Skeletal muscle tissue (tissue), 4 donors: ENCODE results near the gene ELP2. TPM values are rescaled to one million over a fixed set of nuclear protein-coding genes. Genes with fewer than 3 reads are reported as not detected.
"Not testable (repeated sequence)": the region's sequence is repeated elsewhere in the genome, so short reads cannot be mapped to it uniquely, and the experiment has no call there.

Source experiments
- H3K27ac ChIP-seq: one replicate; pipeline ENCODE4 v1.7.0; 2013; ENCODE audit warnings: mild to moderate bottlenecking, low read depth, low read length, inconsistent platforms
- H3K27me3 ChIP-seq, 3 donors: one replicate each; pipeline ENCODE4 v1.7.0; 2013; ENCODE audit warnings: low read length in 3 of 3; ENCODE audit not compliant: control insufficient read depth in 3 of 3, insufficient read depth in 3 of 3
- H3K36me3 ChIP-seq, 3 donors: one replicate each; pipeline ENCODE4 v1.7.0; 2013; ENCODE audit warnings: low read length in 3 of 3; ENCODE audit not compliant: control insufficient read depth in 3 of 3, insufficient read depth in 3 of 3
- H3K4me1 ChIP-seq, 3 donors: one replicate each; pipeline ENCODE4 v1.7.0; 2013; ENCODE audit warnings: low read length in 3 of 3, mild to moderate bottlenecking in 3 of 3; ENCODE audit not compliant: control insufficient read depth in 3 of 3, insufficient read depth in 3 of 3
- H3K4me3 ChIP-seq, 3 donors: one replicate each; pipeline ENCODE4 v1.7.0; 2013; ENCODE audit warnings: low read length in 3 of 3
- H3K9ac ChIP-seq, 3 donors: one replicate each; pipeline ENCODE4 v1.7.0; 2013; ENCODE audit warnings: low read length in 3 of 3, mild to moderate bottlenecking in 3 of 3, moderate library complexity in 2 of 3, low read depth in 1 of 3
- H3K9me3 ChIP-seq, 3 donors: one replicate each; pipeline ENCODE4 v1.7.0; 2013; ENCODE audit warnings: low read length in 3 of 3; ENCODE audit not compliant: control insufficient read depth in 3 of 3
- total RNA-seq: library from RNA; depleted of rRNA; stranded (reverse); fragments of >200 nt; gene quantifications from one replicate; pipeline ENCODE4 v1.2.3, GENCODE V29; 2014
- donor health status: Osteomylitis.

ELP2 gene
- total RNA-seq, 1 donor from 2014 or later = 156 TPM

DNA sequence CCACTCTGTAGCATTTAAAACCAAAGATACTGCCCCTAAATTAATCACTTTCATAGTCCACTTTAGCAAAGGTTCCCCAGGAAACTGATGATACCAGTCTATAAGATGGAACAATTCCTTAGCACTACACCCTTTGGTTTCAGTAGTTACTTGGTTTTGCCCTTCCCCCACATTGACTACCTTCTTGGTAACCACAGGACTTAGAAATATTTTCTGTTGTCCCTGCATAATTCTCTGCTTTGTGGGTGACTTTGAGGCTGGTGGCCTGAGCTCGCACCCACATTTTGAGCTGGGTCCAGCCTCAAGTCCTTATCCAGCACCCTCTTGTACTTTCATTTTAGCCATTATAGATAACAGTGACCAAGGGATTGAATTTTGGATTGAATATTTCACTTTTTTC lies 23.1 kb downstream of the ELP2 start:
- Histone ChIP-seq H3K36me3 (peaks cover 21 to 63% (median 53%) of the 10 kb centered on the region in 3 donors), H3K4me3 (no peak overlapping the region), H3K27ac (no peak overlapping the region), H3K4me1 (no peaks in the 10 kb centered on the region), H3K9ac (no peak overlapping the region), H3K9me3 (no peaks in the 10 kb centered on the region), H3K27me3 (no peaks in the 10 kb centered on the region)

DNA sequence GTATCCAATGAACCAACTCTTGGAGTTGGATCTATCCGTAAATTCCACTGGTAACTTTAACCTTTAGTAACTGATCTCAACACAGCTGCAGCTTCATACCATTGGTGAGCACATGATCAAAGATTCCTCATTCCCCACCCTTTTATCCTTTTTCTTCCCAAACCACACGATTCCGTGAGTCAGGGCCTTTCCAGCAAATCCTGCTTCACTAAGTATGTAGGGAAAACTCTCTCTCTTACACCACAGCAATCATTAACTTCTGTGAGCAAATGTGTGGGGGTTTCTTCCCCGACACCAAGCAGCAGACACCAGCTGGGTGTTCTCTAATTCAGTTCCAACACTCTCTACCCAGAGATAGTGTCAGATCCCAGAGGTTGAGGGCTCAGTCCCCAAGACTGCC lies 23.5 kb downstream of the ELP2 start:
- Histone ChIP-seq H3K9ac (no peak overlapping the region), H3K27me3 (no peaks in the 10 kb centered on the region), H3K27ac (no peak overlapping the region), H3K4me1 (no peaks in the 10 kb centered on the region), H3K4me3 (no peak overlapping the region), H3K9me3 (no peaks in the 10 kb centered on the region), H3K36me3 (peaks cover 20 to 64% (median 54%) of the 10 kb centered on the region in 3 donors)

DNA sequence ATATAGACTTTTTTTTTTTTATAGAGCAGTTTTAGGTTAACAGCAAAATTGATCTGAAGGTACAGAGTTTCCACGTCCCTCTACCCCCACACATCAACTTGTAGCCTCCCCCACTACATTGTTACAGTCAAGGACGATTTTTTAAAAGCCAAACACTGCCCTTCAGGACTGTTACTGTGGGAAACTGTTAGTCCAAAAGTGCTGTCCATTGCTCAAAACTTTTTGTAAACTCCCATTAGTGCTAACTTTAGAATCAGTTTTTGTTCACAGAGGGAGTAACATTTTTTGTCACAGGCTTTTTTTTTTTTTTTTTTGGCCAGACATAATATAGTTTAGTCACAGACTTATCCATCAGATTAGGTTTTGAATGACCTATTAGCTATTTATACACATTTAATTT lies 24.1 kb downstream of the ELP2 start:
- Histone ChIP-seq H3K27me3 (no peaks in the 10 kb centered on the region), H3K9ac (no peak overlapping the region)

DNA sequence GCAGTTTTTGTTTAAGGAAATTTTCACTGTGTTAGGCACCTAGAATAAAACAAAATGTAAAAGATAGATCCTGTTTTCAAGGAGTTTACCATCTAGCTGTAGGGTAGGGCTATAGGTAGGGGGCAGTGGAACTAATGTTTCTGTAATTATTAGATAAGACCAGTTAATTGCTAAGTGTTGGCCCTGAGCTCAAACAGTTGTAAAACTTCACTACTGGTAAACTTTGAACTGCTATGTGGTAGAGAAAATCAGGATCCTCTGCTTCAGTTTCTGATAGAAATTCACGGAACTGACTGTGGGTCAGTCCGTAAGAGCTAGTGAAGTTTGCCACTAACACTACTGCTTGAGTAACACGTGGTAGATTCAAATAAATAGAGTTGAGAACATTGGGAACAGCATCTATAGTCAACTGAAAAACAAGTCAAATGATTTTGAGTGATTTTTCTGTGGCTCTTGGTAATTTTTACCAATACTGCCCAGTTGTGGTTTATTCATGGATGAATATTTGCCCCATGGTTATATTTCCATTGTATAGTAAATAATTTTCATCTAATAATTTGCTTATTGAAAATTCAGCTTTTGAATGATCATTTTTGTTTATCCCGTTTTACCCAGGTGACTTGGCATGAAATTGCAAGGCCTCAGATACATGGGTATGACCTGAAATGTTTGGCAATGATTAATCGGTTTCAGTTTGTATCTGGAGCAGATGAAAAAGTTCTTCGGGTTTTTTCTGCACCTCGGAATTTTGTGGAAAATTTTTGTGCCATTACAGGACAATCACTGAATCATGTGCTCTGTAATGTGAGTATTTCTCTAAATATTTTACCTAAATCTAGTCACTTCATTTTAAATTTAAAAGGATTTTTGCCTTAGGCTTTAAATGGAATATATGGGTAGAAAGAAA lies 26.4 kb downstream of the ELP2 start:
- H3K27me3 ChIP-seq = no peaks in the 10 kb centered on the region
- H3K9me3 ChIP-seq = no peaks in the 10 kb centered on the region
- no peak overlapping the region for H3K27ac ChIP-seq
- H3K9ac ChIP-seq = no peak overlapping the region
- no peak overlapping the region for H3K4me3 ChIP-seq
- no peaks in the 10 kb centered on the region for H3K4me1 ChIP-seq
- peaks cover 15 to 64% (median 63%) of the 10 kb centered on the region in 3 donors for H3K36me3 ChIP-seq

More for the DNA sequence above, 24.1 kb downstream of the ELP2 start:
- Histone ChIP-seq H3K36me3 (peaks cover 18 to 64% (median 55%) of the 10 kb centered on the region in 3 donors), H3K9me3 (no peaks in the 10 kb centered on the region), H3K4me3 (no peak overlapping the region), H3K4me1 (no peaks in the 10 kb centered on the region), H3K27ac (no peak overlapping the region)

DNA sequence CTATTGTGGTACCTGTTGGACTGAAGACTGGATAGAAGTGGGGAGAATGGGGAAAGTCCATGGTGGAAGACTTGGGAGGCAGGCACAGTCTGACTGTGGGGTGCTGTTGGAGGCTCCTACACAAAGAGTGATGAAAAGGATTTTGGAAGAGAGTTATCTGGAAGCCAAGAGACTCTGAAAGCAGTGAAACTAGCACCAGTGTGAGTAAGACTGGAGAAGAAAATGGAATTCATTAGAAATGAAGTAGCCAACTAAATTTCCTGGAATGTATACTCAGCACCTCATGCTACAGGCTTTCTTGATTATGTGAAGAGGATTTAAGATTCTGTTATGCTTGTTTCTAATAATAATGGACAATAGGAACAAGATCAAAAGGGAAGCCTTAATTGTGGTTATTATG lies 27.7 kb downstream of the ELP2 start:
- H3K36me3 ChIP-seq = peaks cover 15 to 72% (median 69%) of the 10 kb centered on the region in 3 donors
- H3K27me3 ChIP-seq = no peaks in the 10 kb centered on the region
- H3K4me1 ChIP-seq = no peaks in the 10 kb centered on the region
- H3K9me3 ChIP-seq = no peaks in the 10 kb centered on the region
- H3K9ac ChIP-seq = no peak overlapping the region
- H3K4me3 ChIP-seq = no peak overlapping the region
- no peak overlapping the region for H3K27ac ChIP-seq

DNA sequence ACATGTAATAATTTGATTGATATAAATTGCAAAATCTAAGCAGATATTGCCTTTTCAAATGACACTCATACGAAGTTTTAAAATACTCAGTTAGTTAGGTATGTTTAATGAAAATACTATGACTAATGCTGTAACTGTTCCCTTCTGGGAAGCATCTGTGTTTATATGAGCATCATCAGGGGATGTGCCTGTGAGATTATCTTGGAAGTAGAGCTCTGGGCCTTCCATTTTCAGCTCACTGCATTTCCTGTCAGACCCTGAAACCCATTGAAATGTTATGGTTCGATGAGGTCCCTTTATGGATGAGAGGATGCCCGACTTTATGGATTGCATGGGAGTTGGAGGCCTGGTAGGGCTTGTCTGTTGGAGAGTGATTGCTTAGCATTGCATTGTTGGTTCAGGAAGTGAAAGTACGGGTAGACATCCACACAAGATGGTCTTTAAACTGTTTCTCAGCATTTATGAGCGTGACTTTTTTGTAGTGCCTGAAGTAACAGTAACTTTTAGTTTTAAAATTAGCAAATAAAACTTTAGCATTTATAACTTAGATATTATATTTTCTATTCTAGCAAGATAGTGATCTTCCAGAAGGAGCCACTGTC lies 28.7 kb downstream of the ELP2 start:
- Histone ChIP-seq H3K27me3 (no peaks in the 10 kb centered on the region), H3K9me3 (no peaks in the 10 kb centered on the region), H3K4me3 (no peak overlapping the region), H3K4me1 (no peaks in the 10 kb centered on the region), H3K27ac (no peak overlapping the region), H3K9ac (no peak overlapping the region), H3K36me3 (peaks cover 8 to 71% (median 67%) of the 10 kb centered on the region in 3 donors)

DNA sequence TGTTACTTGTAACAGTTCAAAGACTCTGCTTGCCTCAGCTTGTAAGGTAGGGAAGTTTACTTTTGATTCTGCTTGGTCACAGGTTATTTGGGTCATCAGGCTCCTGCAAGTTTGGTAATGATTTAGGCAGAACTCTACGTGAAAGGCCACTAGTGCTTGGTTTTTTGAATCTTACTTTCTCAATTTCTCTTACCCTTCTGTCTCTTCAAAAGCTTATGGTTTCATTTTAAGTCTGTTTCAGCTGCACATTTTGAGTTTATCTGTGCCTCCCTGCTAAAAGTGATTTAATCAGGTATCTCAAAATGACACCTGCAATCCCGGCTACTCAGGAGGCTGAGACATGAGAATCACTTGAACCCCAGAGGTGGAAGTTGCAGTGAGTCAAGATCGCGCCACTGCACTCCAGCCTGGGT lies 31.3 kb downstream of the ELP2 start:
- H3K27me3 ChIP-seq = no peaks in the 10 kb centered on the region
- no peaks in the 10 kb centered on the region for H3K4me1 ChIP-seq
- no peak overlapping the region for H3K4me3 ChIP-seq
- peaks cover 7 to 78% (median 63%) of the 10 kb centered on the region in 3 donors for H3K36me3 ChIP-seq
- no peak overlapping the region for H3K27ac ChIP-seq
- no peaks in the 10 kb centered on the region for H3K9me3 ChIP-seq
- no peak overlapping the region for H3K9ac ChIP-seq

DNA sequence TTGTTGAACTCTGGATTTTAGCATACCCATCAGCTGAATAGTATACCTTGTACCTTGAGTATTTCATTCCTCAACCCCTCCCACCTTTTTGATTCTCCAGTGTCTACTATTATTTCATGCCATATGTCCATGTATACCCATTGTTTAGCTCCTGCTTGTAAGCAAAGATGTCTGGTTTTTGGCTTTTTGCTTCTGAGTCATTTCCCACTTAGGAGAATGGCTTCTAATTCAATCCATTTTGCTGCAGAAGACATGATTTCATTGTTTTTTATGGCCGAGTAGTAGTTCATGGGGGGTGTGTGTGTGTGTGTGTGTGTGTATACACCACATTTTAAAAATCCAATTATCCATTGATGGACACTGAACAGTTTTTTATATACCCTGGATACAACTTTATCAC lies 33.3 kb downstream of the ELP2 start:
- H3K27ac ChIP-seq = no peak overlapping the region
- no peaks in the 10 kb centered on the region for H3K27me3 ChIP-seq
- H3K4me3 ChIP-seq = no peak overlapping the region
- no peaks in the 10 kb centered on the region for H3K9me3 ChIP-seq
- H3K36me3 ChIP-seq = peaks cover 8 to 62% (median 59%) of the 10 kb centered on the region in 3 donors
- H3K9ac ChIP-seq = no peak overlapping the region
- no peaks in the 10 kb centered on the region for H3K4me1 ChIP-seq

DNA sequence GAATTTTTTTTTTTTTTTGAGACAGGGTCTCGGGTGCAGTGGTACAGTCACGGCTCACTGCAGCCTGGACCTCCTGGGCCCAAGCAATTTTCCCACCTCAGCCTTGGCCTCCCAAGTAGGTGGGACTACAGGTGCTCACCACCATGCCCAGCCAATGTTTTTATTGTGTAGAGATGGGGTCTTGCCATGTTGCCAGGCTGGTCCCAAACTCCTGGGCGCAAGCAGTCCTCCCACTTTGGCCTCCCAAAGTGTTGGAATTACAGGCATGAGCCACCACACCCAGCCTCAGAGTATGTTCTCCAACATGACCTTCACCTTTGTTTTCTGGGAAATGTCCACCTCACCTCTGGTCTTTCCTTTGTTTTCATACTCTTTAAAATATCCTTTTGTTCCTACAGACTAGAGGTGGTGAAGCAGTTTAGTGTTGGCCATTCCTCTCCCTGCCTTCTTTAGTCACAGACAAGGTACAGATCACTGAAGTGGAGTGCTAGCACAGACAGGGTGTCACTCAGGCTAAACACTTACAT lies 38.1 kb downstream of the ELP2 start:
- H3K4me1 ChIP-seq = no peaks in the 10 kb centered on the region
- H3K27ac ChIP-seq = no peak overlapping the region
- peaks cover 29 to 59% (median 48%) of the 10 kb centered on the region in 3 donors for H3K36me3 ChIP-seq
- no peak overlapping the region for H3K9ac ChIP-seq
- no peak overlapping the region for H3K4me3 ChIP-seq
- H3K27me3 ChIP-seq = no peaks in the 10 kb centered on the region
- no peaks in the 10 kb centered on the region for H3K9me3 ChIP-seq

DNA sequence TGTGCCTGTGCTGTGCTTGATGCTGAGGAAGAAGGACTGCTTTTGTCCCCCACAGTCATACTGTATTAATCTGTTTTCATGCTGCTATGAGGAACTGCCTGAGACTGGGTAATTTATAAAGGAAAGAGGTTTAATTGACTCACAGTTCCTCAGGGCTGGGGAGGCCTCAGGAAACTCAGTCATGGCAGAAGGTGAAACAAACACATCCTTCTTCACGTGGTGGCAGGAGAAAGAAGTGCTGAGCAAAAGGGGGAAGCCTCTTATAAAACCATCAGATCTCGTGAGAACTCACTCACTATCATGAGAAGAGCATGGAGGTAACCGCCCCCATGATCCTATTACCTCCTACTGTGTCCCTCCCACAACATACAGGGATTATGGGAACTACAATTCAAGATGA lies 38.6 kb downstream of the ELP2 start:
- H3K9ac ChIP-seq, H3K4me1 ChIP-seq, H3K4me3 ChIP-seq, H3K27me3 ChIP-seq, H3K27ac ChIP-seq, H3K9me3 ChIP-seq: not testable (repeated sequence)
- peaks cover 29 to 59% (median 49%) of the 10 kb centered on the region in 3 donors for H3K36me3 ChIP-seq
